Loucy (cell line): ENCODE data around the gene PHLDB2.

Experiments
- EZH2phosphoT487 ChIP-seq: fragments of 200-600 bp; IDR thresholded peaks from 2 replicates; pipeline ENCODE4 v1.6.1; 2018; ENCODE audit warnings: antibody characterized with exemption, mild to moderate bottlenecking, moderate library complexity, borderline replicate concordance
- TF ChIP-seq, protein P1 (sequence below): fragments of 200-600 bp; sonication (generic); conservative IDR thresholded peaks from 2 replicates; pipeline ENCODE4 v1.5.1; 2014; ENCODE audit warnings: mild to moderate bottlenecking, antibody characterized with exemption, low read length

DNA sequence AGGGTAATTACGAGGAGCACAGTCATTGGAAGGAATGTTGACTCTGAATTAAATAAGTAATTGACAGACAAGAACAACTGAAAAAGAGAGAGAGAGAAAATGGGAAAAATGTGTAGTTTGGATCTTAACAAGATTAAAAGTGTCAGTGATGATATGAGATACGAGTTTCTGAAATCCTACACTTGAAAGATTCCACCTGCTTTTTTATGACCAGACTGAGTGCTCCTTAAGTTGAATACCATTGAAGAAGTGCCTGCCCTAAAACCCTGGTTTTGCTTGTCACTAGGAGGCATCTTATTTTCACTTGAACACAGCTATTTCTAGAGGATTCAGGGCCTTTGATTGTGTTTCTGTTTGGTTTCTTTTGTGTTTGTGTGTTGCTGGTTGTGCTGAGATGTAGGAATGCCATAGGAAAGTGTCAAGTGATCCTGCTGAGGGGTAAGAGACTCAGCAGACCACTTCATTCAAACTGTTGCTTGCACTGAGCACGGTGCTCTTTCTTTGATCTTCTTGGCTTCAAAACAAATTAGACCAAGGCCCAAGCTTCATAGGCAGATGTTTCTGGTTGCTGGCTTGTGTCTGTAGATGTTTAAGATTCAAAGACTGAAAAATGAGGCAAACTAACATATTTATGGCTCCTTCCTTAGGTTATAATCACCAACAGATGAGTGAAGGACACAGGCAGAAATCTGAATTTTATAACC lies 102.5 kb downstream of the PHLDB2 start:
- TF ChIP-seq, protein P1, sequence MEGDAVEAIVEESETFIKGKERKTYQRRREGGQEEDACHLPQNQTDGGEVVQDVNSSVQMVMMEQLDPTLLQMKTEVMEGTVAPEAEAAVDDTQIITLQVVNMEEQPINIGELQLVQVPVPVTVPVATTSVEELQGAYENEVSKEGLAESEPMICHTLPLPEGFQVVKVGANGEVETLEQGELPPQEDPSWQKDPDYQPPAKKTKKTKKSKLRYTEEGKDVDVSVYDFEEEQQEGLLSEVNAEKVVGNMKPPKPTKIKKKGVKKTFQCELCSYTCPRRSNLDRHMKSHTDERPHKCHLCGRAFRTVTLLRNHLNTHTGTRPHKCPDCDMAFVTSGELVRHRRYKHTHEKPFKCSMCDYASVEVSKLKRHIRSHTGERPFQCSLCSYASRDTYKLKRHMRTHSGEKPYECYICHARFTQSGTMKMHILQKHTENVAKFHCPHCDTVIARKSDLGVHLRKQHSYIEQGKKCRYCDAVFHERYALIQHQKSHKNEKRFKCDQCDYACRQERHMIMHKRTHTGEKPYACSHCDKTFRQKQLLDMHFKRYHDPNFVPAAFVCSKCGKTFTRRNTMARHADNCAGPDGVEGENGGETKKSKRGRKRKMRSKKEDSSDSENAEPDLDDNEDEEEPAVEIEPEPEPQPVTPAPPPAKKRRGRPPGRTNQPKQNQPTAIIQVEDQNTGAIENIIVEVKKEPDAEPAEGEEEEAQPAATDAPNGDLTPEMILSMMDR = no peak
- TF ChIP-seq EZH2phosphoT487 = no peak
